Measurements from ENCODE around the gene MED29.

MED29 gene

DNA sequence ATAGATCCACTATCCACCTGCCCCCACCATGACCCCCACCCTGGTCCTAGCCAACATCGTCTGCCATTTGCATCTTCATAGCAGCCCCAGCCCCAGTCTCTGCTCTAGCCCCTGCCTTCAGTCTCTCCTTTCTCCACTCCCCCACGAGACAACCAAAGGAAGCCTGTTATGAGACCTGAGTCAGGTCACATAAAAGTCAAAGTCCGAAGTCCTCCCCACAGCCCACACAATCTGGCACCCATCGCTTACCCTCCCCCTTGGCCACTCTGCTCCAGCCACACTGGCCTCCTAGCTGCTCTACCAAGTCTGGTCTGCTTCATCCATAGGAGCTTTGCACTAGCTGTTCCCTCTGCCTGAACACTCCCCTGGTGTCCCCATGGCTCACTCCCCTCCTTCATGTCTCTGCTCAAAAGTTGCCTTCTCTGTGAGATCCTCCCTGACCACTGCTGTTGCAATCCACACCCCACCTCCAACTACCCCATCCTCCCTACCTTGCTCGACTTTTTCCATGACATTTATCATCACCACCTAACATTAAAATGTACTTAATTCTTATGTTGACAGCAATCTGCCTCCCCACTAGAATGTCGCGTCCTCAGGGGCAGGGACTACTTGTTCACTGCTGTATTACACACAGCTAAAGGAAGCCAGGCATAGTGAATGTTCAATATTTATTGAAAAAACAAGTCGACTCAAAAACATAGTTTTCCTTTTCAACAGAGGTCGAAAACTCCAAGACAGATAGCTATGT lies 20.1 kb downstream of the MED29 start:
- no peak for DNase-seq (ENCODE audit: low read depth, low spot score)

DNA sequence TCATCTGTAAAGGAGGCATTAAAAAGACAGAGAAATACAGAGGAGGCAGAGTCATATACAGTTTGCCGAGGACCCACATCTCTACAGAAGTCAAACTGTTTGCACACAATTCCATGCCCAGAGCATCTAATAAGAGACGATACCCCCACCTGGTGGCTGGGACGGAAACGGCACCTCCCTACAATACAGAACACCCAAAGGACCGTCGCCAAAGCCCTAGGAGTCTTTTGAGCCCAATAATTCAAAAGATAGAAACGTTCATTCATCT lies 20.6 kb downstream of the MED29 start:
- DNase-seq (ENCODE audit: low read depth, low spot score), result no peak

DNA sequence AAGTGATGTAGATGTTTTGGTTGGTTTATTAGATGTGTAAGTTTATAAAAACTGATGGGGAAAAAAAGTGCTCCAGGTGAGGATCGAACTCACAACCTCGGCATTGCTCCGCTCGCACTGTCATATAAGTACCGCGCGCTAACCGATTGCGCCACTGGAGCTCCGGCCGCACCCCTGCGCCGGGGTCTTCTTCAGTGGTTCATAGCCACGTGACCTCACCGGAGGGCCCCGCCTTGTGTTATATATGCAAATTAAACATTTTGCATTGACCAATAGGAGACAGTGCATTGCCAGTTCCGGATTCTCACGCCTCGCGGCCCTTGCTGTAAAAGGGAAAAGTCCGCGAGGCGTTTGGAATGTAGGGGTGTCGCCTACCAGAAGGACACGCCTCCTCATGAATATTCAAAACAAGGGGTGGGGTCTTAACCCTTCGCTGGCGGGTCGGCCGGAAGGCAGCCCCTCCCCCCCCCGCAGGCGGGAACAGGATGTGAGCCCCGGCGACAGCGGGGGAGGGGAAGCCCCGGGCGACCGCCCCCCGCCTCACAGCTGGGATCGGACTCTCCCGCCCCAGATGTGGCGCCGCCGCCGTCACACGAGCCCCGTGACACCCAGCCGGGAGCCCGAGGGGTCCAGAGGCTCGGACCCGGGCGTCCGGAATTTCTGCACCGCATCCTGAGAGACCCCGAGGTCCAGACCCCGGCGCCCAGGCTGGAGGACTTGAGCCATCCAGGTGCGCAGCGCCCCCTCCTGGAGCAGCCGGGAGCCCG lies 21.1 kb downstream of the MED29 start, which contains the start of gene PLEKHG2:
TSS of gene PLEKHG2 (plus strand) at position 570 of the 767 bp plus-strand sequence. CDS start 1,418 bp downstream, outside the sequence.
- peak; percentile 97 for DNase-seq (ENCODE audit: low read depth, low spot score)

DNA sequence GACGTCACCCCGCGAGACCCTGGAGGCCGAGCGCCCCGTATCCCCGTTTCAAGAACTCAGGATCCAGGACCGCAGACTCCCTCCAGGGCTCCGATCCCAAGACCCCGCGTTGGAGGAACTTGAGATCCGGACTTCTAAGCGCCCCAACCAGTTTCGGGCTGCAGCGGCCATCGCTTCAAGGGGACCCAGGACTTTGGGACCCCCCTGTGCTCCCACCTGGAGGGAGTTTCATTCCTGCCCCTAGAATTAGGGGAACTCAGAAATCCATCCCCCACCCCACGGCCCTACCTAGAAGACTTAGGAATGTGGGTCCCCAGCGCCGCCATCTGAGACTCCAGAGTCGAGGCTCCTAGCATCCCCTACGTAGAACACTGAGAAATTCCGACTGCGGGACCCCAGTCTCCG lies 21.7 kb downstream of the MED29 start:
- no peak for DNase-seq (ENCODE audit: low read depth, low spot score)

DNA sequence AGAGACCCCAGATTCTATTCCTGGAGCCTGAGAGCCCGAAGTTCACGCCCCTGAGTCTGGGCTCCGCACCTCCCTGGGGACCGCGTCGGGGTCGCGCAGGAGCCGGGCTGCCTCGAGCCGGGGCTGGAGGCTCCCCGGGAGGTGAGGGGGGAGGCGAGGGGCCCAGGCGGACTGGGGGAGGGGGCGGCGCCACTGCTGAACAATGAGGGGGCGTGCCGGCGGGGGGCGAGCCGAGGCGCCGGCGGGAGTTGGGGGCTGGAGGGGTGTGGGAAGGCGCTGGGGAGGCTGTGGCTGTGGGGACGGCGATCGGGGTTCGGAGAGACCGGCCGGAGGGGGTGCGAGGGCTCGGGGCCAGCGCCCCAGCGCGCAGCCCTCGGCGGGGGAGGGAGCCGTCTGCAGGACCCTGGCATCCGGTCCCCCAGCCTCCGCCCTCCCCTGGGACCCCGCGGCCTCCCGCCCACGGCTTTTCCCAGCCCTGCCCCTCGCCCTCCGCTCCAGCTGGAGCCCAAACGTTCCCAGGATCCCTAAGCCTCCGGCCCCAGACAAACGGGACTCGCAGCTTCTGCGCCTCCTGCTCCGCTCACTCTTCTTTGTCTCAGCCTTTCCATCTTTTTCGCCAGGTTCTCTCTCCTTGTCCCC lies 22.2 kb downstream of the MED29 start:
- no peak for DNase-seq (ENCODE audit: low read depth, low spot score)

DNA sequence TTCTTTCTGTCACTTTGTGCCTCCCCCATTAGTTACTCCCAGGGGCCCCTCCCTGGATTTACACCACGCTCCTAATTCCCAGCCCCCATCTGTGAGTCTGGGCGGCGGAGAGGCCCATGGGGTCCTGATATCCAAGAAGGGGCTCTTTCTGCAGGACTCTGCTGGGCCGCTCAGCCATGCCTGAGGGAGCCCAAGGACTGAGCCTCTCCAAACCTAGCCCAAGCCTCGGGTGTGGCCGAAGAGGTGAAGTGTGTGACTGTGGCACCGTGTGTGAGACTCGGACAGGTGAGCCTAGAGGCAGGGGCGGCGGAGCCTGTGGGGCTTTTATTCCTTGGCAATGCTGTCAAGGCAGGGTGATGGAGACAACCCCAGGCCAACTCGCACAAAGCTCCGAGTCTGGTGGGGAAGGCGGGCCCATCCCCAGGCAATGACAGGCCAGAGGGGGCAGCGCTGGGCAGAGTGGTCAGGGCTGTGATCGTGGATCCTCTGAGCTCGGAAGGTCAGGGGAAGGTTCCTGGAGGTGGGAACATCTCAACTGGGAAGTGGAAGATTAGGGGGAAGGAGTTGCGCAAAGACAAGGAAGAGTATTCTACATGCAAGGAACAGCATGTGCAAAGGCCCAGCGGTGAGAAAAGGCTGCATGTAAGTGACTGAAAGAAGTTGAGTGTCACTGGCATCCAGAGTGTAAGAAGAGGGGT lies 22.9 kb downstream of the MED29 start:
- no peak for DNase-seq (ENCODE audit: low read depth, low spot score)

DNA sequence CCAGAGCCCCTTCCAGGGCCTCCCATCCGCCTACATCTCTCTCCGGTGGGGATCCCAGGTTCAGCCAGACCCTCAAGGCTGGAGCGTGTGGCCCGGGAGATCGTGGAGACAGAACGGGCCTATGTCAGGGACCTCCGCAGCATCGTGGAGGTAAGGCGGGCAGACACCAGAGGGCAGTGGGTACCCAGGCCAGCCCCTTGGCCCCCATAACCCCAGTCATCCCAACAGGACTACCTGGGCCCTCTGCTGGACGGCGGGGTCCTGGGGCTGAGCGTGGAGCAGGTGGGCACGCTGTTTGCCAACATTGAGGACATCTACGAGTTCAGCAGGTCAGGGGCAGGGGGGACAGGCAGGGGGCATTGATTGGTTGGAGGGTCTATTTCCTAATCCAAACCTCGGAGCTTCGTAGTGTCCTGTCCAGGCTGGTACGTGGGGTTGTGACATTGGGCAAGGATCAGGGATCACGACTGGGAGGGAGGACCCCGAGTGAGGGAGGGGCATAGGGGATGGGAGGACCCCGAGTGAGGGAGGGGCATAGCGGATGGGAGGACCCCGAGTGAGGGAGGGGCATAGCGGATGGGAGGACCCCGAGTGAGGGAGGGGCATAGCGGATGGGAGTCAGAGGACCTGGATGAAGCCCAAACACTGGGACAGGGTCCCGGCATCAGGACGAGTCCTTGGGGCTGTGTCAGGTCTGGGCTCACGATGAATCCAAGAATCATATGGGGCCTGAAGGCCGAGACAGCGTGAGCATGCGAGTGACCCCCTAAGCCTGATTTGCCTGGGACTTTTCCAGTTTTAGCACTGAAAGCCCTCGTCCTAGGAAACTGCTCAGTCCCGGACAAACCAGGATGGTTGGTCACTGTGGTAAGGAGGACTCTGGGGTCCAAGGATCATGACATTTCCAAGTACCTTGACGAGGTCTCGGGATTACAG lies 24.2 kb downstream of the MED29 start:
- DNase-seq (ENCODE audit: low read depth, low spot score), result no peak

DNA sequence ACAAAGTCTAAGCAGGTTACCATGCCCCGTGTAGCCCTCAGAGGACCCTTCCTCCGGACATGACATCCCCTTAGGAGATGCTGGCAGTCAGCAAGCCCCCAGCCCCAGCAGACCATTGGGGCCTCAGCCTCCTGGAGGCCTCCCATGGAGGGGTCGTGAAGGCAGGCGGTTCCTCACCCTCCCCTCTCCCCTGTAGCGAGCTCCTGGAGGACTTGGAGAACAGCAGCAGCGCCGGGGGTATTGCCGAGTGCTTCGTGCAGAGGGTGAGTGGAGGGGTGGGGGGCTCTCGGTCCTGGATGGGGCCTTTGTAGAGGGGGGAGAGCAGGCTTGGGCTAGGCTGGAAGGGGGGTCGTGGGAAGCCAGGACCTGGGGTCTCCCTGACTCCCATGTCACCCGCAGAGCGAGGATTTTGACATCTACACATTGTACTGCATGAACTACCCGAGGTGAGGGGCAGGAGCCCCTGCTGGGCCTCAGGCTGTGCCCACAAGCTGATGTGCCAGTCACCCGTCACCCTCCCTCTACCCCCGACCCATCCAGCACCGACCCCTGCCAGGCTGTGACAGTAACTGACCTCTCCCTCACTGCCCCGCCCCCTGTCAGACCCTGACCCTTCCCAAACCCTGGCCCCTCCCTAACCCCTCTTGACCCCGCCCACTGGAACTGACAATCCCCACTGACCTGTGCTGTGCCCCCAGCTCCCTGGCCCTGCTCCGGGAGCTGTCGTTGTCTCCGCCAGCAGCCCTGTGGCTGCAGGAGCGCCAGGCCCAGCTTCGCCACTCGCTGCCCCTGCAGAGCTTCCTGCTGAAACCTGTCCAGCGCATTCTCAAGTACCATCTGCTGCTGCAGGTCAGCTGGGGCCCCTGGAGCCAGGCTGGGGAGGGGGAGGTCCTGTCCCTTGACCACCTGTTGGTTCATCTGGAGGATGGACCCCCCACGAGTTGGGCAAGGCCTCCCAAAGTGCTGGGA lies 25.3 kb downstream of the MED29 start:
- DNase-seq (ENCODE audit: low read depth, low spot score), result no peak

DNA sequence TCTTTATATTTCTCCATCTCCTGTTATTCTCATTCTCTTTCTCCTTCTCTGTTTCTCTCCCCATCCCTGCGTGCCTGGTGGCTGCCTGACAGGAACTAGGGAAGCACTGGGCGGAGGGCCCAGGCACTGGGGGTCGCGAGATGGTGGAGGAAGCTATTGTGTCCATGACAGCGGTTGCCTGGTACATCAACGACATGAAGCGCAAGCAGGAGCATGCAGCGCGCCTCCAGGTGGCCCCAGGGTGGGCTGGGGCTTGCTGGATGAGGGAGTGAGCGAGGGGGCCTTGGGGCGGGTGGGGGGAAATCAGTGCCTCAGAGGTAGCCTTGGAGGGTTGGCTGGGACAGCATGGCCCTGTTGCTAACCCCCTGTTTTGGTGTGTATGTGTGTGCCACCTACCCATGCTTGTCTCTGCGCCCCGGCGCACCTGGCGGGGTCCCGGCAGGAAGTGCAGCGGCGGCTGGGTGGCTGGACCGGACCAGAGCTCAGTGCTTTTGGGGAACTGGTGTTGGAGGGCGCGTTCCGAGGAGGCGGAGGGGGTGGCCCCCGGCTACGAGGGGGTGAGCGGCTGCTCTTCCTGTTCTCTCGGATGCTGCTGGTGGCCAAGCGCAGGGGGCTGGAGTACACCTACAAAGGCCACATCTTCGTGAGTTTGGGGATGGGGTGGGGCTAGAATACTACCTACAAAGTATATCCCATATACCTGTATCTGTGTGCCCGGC lies 26.4 kb downstream of the MED29 start:
- no peak for DNase-seq (ENCODE audit: low read depth, low spot score)

DNA sequence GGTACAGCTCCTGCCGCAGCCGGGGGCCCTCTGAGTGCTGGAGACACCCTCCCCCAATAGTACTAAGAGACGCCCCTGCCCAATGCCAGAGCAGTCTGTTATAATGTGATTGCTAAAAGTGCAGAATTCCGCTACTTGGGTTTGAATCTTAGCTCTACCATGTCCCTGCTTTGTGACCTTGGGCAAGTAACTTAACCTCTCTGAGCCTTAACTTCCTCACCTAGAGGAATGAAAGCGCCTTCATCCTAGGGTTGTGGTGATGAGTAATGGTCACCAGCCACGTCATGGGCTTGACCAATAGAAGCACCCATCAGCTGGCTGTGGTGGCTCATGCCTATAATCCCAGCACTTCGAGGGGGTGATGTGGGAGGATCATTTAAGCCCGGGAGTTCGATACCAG lies 27.8 kb downstream of the MED29 start:
- no peak for DNase-seq (ENCODE audit: low read depth, low spot score)

DNA sequence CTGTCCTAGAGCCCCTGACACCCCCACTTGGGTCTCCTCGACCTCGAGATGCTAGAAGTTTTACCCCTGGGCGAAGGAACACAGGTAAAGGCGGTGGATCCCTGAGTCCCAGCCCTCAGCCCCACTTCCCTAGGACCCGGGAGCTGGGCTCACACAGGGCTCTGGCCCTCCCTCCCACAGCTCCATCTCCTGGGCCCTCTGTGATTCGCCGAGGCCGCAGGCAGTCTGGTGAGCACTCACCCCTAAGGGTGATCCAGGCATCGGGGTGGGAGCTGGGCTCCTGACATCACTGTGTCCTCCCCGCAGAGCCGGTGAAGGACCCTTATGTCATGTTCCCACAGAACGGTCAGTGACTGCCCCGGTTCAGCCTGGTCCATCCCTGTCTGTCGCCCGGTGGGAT lies 29.6 kb downstream of the MED29 start:
- DNase-seq (ENCODE audit: low read depth, low spot score), result no peak

DNA sequence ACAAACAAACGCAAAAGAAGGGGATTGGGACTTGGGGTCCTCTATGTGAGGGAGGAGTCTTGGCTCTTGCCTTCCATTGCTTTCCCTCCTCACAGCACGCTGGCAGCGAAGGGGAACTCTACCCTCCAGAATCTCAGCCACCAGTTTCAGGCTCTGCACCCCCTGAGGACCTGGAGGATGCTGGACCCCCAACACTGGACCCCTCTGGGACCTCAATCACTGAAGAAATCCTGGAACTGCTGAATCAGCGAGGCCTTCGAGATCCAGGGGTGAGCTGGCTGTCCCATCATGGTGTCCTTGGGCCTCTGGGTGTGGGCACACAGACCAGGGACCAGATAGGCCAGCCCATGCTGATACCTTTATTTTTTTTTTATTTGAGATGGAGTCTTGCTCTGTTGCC lies 30.8 kb downstream of the MED29 start:
- no peak for DNase-seq (ENCODE audit: low read depth, low spot score)

DNA sequence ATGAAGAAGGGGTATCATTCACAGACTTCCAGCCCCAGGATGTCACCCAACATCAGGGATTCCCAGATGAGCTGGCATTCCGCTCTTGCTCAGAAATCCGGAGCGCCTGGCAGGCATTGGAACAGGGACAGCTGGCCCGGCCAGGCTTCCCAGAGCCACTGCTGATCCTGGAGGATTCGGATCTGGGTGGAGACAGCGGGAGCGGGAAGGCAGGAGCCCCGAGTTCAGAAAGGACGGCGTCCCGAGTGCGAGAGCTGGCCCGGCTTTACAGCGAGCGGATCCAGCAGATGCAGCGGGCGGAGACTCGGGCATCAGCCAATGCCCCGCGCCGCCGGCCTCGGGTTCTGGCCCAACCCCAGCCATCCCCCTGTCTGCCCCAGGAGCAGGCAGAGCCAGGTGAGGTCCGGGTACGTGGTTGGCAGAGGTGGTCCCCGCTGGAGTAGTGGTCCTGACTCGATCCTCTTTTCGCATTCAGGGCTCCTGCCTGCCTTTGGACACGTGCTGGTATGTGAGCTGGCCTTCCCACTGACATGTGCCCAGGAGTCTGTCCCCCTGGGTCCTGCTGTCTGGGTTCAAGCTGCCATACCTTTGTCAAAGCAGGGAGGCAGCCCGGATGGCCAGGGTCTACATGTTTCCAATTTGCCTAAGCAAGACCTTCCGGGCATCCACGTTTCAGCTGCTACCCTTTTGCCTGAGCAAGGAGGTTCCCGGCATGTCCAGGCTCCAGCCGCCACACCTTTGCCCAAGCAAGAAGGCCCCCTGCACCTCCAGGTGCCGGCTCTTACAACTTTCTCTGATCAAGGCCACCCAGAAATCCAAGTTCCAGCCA lies 32.3 kb downstream of the MED29 start:
- no peak for DNase-seq (ENCODE audit: low read depth, low spot score)

DNA sequence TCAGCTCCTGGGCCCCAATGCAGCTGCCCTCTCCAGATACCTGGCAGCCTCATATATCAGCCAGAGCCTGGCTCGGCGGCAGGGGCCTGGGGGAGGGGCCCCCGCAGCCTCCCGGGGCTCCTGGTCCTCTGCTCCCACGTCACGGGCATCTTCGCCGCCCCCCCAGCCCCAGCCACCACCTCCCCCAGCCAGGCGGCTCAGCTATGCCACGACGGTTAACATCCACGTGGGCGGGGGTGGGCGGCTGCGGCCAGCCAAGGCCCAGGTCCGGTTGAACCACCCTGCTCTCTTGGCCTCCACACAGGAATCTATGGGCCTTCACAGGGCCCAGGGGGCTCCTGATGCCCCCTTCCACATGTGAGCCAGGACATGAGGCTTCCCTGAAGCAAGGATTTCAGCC lies 33.8 kb downstream of the MED29 start:
- no peak for DNase-seq (ENCODE audit: low read depth, low spot score)

DNA sequence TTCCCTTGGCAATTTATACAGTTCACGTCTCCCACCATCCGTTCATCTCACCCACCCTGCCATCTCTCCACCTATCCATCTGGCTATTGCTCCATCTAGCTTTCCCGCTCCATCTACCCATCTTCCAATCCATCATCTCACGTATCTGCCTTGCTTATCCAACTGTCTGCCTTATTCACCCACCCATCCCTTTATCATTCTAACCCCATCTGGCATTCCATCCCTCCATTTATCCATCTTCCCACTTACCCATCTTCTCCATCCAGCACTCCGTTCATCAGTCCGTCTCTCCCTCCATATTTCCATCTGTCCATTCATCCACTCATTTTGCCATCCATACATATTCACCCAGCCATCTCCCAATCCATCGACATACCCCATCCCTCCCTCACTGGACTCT lies 34.6 kb downstream of the MED29 start:
- DNase-seq (ENCODE audit: low read depth, low spot score), result no peak

DNA sequence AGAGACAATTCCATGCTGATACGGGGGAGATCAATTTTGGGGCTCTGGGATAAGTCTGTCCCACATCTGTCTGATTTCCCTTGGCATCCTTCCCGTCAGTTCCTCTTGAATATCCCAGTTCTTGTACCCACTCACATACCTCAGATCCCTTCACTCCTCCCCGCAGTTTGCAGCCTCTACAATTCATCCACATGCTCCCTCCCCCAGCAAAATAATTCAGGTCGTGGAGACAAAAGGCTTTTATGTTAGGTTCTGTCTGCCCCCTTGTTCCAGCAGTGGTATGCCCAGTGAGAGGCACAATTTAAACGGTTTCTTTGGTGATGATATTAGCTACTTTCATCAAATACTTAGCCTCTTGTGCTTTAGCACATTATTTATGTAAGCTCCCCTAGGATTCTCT lies 35.0 kb downstream of the MED29 start:
- DNase-seq (ENCODE audit: low read depth, low spot score), result no peak

DNA sequence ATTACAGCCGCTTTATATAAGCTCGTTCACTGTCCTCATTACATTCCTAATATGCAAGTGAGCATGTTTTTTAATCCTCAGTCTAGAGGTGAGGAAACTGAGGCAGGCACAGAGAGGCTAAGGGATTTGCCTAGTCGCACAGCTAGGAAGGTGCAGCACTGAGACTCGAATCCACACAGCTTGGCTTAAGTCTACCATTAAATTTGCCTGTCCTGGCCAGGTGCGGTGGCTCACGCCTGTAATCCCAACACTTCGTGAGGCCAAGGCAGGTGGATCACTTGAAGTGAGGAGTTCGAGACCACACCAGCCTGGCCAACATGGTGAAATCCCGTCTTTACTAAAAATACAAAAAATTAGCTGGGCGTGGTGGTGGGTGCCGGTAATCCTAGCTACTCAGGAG lies 36.5 kb downstream of the MED29 start:
- no peak for DNase-seq (ENCODE audit: low read depth, low spot score)

DNA sequence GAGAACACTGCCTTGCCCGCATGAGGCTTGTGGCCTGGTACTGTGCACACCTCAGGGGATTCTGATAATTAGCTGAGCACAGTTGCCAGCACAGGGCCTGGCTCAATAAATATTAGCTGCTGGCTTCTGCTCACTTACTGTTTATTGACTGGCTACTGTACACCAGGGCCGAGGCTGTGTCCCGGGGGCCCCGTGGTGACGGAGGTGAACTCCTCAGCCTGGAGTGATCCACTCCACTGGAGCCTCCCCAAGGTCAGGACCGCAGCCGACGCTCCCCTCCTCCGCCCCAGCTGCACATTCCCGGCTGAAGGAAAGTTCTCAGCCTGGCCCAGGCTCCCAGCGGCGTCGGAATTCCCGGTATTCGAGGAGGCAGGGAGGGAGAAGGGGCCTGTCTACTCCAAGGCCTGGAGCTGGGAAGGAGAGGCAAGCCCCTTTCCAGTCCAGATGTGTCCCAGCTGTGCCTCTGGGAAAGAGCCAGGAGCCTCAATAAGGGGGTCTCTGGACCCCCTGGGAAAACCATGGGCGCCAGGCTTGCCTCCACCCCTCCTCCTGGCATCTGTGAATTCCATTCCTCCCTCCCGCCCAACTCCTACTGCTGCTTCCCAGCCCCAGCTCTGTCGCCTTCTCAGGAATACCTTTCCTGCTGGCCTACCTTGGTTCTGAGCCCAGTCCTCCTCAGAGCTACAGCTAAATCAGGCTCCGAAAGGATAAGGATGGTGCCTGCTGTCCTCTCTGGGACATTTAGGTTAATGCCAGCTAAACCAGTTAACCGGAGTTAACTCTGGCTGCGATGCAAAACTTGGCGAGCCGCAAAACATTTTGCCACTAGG lies 37.3 kb downstream of the MED29 start:
- DNase-seq (ENCODE audit: low read depth, low spot score), result no peak
